GM21515 (cell line): ENCODE data around the gene C14orf119.

ENCODE experiments used
- ATAC-seq: cut with Tn5 transposase; IDR thresholded peaks from one replicate; pipeline ENCODE4 v1.9.1; 2021; ENCODE audit not compliant: unreplicated experiment

Gene C14orf119

GRCh38 chr14:23146351-23146910 is 51.1 kb downstream of the C14orf119 start:
- ATAC-seq, result no peak

- no peak for ATAC-seq
Observed at GRCh38 chr14:23146980-23147379, 51.7 kb downstream of the C14orf119 start.

- ATAC-seq, result no peak
Observed at GRCh38 chr14:23147676-23148075, 52.4 kb downstream of the C14orf119 start.

DNA sequence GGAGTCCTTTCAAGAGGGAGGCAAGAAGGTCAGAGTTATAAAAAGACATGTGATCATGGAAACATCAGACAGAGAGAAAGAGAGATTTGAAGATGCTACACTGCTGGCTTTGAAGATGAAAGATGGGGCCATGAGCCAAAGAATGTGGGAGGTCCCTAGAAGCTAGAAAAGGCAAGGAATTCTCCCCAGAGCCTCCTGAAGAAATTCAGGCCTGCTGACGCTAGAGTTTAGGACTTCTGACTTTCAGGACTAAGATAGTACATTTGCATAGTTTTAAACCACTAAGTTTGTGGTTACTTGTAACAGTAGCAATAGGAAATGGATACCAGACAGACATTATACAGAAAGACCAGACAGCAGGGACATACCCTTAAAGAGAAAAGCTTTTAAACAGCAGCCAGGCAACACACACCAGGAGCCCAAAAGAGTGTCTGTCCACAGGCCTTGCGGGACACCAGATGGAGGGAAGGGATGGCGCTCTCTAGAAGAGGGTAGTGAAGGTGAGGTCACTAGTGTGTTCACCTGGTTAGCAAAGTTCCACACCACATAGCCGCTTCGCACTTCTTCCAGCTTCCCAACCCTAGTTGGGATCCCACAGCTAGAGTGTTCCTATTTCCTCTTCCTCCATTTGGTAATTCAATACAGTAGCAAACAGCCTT is 53.4 kb downstream of the C14orf119 start:
- no peak for ATAC-seq

DNA sequence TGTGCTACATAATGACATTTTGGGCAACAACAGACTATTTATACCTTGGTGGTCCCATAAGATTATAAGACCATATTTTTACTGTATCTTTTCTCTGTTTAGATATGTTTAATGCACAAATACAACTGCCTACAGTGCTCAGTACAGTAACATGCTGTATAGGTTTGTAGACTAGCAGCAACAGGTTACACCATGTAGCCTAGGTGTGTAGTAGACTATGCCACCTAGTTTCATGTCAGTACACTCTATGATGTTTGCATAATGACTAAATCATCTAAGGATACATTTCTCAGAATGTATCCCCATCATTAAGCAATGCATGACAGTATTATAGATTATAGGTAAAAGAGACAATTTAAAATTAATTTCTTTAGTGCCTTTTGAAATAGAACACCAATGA is 54.4 kb downstream of the C14orf119 start:
- no peak for ATAC-seq
